GM23248 (cell line): Measurements from ENCODE around the gene KLK1. TPM values are rescaled to one million over a fixed set of nuclear protein-coding genes. Genes with fewer than 3 reads are reported as not detected.

Source experiments
- DNase-seq: peaks from one replicate; pipeline ENCODE4 v3.0.0-alpha.2; 2015
- H2AFZ ChIP-seq: fragments of 200-600 bp; sonication (generic); 2 replicates; pipeline ENCODE4 v1.6.1; 2016; ENCODE audit warnings: antibody characterized with exemption
- H3F3A ChIP-seq: fragments of 200-600 bp; sonication (generic); 2 replicates; pipeline ENCODE4 v1.6.1; 2016; ENCODE audit warnings: mild to moderate bottlenecking, antibody characterized with exemption, mixed run types; ENCODE audit not compliant: insufficient read depth
- H3K27ac ChIP-seq: fragments of 200-600 bp; sonication (generic); 2 replicates; pipeline ENCODE4 v1.5.1; 2016; ENCODE audit warnings: mild to moderate bottlenecking
- H3K27me3 ChIP-seq: fragments of 200-600 bp; sonication (generic); replicated peaks from 2 replicates; pipeline ENCODE4 v1.6.1; 2016; ENCODE audit warnings: mild to moderate bottlenecking; ENCODE audit not compliant: insufficient read depth
- H3K36me3 ChIP-seq: fragments of 200-600 bp; sonication (generic); 2 replicates; pipeline ENCODE4 v1.6.1; 2016; ENCODE audit warnings: low read depth, mild to moderate bottlenecking
- H3K4me1 ChIP-seq: fragments of 200-600 bp; sonication (generic); 2 replicates; pipeline ENCODE4 v1.6.1; 2016; ENCODE audit warnings: mild to moderate bottlenecking; ENCODE audit not compliant: insufficient read depth
- H3K4me2 ChIP-seq: fragments of 200-600 bp; sonication (generic); one replicate; pipeline ENCODE4 v1.6.1; 2016; ENCODE audit warnings: mild to moderate bottlenecking; ENCODE audit not compliant: unreplicated experiment
- H3K4me3 ChIP-seq: fragments of 200-600 bp; sonication (generic); 2 replicates; pipeline ENCODE4 v1.5.1; 2016; ENCODE audit warnings: mild to moderate bottlenecking
- H3K79me2 ChIP-seq: fragments of 200-600 bp; sonication (generic); 2 replicates; pipeline ENCODE4 v1.6.1; 2016; ENCODE audit warnings: mild to moderate bottlenecking; ENCODE audit not compliant: insufficient read depth
- H3K9ac ChIP-seq: fragments of 200-600 bp; sonication (generic); 2 replicates; pipeline ENCODE4 v1.6.1; 2016; ENCODE audit warnings: mild to moderate bottlenecking
- H3K9me2 ChIP-seq: fragments of 200-600 bp; sonication (generic); 2 replicates; pipeline ENCODE4 v1.6.1; 2016; ENCODE audit warnings: mixed run types, mild to moderate bottlenecking, moderate library complexity; ENCODE audit not compliant: insufficient read depth
- H3K9me3 ChIP-seq: fragments of 200-600 bp; sonication (generic); one replicate; pipeline ENCODE4 v1.6.1; 2017; ENCODE audit warnings: low read depth
- H4K20me1 ChIP-seq: fragments of 200-600 bp; sonication (generic); 2 replicates; pipeline ENCODE4 v1.6.0; 2016; ENCODE audit not compliant: insufficient read depth
- EZH2 ChIP-seq: fragments of 200-600 bp; sonication (generic); IDR thresholded peaks from 2 replicates; pipeline ENCODE4 v1.6.1; 2018; ENCODE audit warnings: antibody characterized with exemption, mild to moderate bottlenecking; ENCODE audit not compliant: insufficient read depth, poor library complexity, severe bottlenecking
- EZH2phosphoT487 ChIP-seq: fragments of 200-600 bp; sonication (generic); IDR thresholded peaks from 2 replicates; pipeline ENCODE4 v1.6.1; 2018; ENCODE audit warnings: antibody characterized with exemption, moderate library complexity, mild to moderate bottlenecking, low read depth; ENCODE audit not compliant: insufficient read depth
- WGBS, 2 experiments: methylation state at CpG; one replicate each; pipeline ENCODE4 v1.1.6; 2015 to 2017; ENCODE audit warnings: low lambda C conversion rate in 2 of 2, low coverage in 1 of 2; ENCODE audit errors: missing lambda C conversion rate in 2 of 2; 5-methylcytosine and 5-hydroxymethylcytosine counted together
- in situ Hi-C: fragments of 300-500 bp; cut with MboI; formaldehyde crosslinking; loops from 2 replicates; pipeline ENCODE4 v1.15.0; 2020
- polyA plus RNA-seq: library from polyadenylated mRNA; unstranded; fragments of >200 nt; fragmentation: Nextera tagmentation; extraction: Ambion mirVana; gene quantifications from 2 replicates; pipeline ENCODE4 v1.2.1, GENCODE V29; 2016
- total RNA-seq: library from RNA; depleted of rRNA; stranded (reverse); fragments of >200 nt; shearing (Covaris generic); gene quantifications from 2 replicates; pipeline ENCODE4 v1.2.3, GENCODE V29; 2014

The KLK1 gene
- total and polyA plus RNA-seq, 2 experiments from 2014 or later, result not detected

DNA sequence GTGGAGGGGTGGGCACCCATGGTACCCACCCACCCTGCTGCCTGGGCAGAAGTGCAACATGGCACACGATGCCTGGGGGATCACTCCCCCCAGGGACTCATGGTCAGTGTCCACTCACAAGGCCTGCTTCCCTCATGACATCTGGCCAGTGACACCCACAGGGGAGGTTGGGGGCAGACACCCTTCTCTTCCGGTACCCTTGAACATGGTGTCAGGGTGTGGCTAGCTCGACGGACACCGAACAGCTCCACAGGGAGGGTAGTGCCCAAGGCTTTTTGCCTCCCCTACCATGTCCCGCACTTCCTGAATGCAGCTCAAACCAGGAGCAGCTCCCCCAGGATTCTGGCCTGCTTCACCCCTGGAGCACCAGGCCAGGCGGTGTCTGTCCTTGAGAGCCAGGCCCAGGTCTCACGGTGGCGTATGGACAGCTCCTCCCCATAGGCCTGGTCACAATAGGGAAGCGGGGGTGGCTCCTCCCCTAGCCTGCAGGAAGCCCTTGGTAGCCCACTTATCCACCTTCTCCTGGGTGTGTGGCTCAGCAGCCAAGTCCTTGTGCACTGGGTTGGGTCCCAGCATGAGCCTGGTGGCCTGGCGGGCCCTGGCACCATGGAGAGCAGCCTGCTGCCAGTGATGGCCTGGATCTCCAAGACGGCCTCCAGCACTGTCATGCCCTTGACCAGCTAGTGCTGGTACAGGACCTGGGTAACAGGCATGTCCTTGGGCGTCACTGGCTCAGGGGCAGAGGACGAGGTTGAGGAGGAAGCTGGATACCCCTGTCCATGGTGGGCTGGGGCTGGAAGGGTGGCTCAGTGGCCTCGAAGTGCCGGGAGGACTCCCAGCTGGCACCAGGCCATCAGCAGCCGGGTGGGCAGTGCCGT is 25.6 kb downstream of the KLK1 start:
- no peak overlapping the region for H3K4me3 ChIP-seq
- H3K27me3 ChIP-seq, result no peaks in the 10 kb centered on the region
- H3K9me3 ChIP-seq, result no peaks in the 10 kb centered on the region
- in situ Hi-C loops, result loop anchor here (25.0 kb wide), 1 partner anchor 436 kb away; the partner anchor contains the start of gene NAPSA
- peaks cover 11% of the 10 kb centered on the region; the same call in 1 of the 2 replicates for H3K36me3 ChIP-seq
- no peak for DNase-seq
- no peak overlapping the region for H3K4me2 ChIP-seq
- 77 to 82% methylated on average over 18 of the region's 18 CpGs for WGBS, 2 experiments
- peaks cover 3% of the 10 kb centered on the region; the same call in 1 of the 2 replicates for H3K4me1 ChIP-seq
- H3K79me2 ChIP-seq, result peaks cover 33% of the 10 kb centered on the region
- H3K9ac ChIP-seq, result no peak overlapping the region
- H2AFZ ChIP-seq, result no peak overlapping the region
- TF ChIP-seq EZH2 (no peak), EZH2phosphoT487 (no peak)
- H4K20me1 ChIP-seq, result no peaks in the 10 kb centered on the region
- H3F3A ChIP-seq, result no peaks in the 10 kb centered on the region
- H3K9me2 ChIP-seq, result no peaks in the 10 kb centered on the region
- no peak overlapping the region for H3K27ac ChIP-seq

DNA sequence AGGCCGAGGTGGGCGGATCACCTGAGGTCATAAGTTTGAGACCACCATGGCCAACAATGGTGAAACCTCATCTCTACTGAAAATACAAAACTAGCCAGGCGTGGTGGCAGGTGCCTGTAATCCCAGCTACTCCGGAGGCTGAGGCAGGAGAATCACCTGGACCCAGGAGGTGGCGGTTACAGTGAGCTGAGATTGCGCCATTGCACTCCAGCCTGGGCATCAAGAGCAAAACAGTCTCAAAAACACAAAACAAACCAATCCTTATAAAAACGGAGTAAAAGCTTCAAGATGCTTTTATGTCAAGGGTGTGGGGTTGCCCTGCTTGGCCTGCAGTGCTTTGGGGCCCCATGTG is 26.2 kb downstream of the KLK1 start:
- peaks cover 11% of the 10 kb centered on the region; the same call in 1 of the 2 replicates for H3K36me3 ChIP-seq
- no peak overlapping the region for H3K4me3 ChIP-seq
- no peak overlapping the region for H2AFZ ChIP-seq
- no peaks in the 10 kb centered on the region for H3K9me3 ChIP-seq
- no peaks in the 10 kb centered on the region for H3K27me3 ChIP-seq
- TF ChIP-seq EZH2phosphoT487 (no peak), EZH2 (no peak)
- in situ Hi-C loops, result loop anchor here (25.0 kb wide), 1 partner anchor 435 kb away; the partner anchor contains the start of gene NAPSA
- H3K4me1 ChIP-seq, result no peaks in the 10 kb centered on the region
- no peak overlapping the region for H3K9ac ChIP-seq
- H3K79me2 ChIP-seq, result peaks cover 26% of the 10 kb centered on the region
- H3K9me2 ChIP-seq, result no peaks in the 10 kb centered on the region
- WGBS, 2 experiments, result 81 to 86% methylated on average over 7 of the region's 7 CpGs
- no peak overlapping the region for H3K4me2 ChIP-seq
- DNase-seq, result no peak
- H3K27ac ChIP-seq, result no peak overlapping the region
- no peaks in the 10 kb centered on the region for H4K20me1 ChIP-seq
- H3F3A ChIP-seq, result no peaks in the 10 kb centered on the region

DNA sequence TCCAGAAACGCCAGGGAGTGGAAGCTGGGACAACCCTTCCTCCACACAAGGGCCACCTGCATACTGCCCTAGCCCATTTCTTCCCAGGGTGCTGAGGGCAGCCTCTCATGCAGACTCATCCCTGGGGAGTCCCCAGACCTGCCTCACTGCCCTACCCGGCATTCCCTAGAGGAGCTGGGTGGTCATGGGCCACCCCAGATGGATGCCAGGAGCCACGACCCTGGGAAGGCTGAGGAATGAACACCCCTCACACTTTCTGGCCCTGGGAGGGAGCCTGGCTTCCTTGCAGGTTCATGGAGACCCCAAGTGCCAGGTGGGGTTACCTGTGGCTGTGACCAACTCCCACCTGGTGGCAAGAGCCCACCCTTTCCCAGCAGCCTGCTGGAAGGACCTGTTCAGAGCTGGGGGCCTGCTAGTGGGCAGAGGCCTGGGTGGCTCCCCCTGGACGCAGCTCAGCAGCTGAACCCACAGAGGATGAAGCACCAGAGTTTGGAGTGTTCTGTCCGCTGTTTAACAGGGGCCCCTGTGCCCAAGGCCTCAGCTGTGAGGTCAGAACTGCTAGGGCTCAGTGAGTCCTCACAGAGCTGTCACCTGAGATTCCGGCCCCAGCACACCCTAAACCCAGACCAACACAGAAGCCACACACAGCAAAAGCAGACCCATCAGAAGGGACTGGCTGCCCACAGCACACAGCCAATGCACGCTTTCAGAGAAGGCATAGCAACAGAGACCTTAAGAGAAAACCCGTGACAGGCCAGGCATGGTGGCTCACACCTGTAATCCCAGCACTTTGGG is 26.8 kb downstream of the KLK1 start:
- H3K4me2 ChIP-seq, result no peak overlapping the region
- H3K36me3 ChIP-seq, result peaks cover 8% of the 10 kb centered on the region; the same call in 1 of the 2 replicates
- no peak overlapping the region for H3K4me3 ChIP-seq
- H3K9ac ChIP-seq, result no peak overlapping the region
- H3K9me2 ChIP-seq, result no peaks in the 10 kb centered on the region
- no peak overlapping the region for H2AFZ ChIP-seq
- H3K4me1 ChIP-seq, result no peaks in the 10 kb centered on the region
- TF ChIP-seq EZH2, result no peak
- TF ChIP-seq EZH2phosphoT487, result no peak
- H3F3A ChIP-seq, result no peaks in the 10 kb centered on the region
- in situ Hi-C loops, result loop anchor here (25.0 kb wide), 1 partner anchor 435 kb away; the partner anchor contains the start of gene NAPSA
- no peak for DNase-seq
- peaks cover 21% of the 10 kb centered on the region for H3K79me2 ChIP-seq
- H3K9me3 ChIP-seq, result no peaks in the 10 kb centered on the region
- H3K27ac ChIP-seq, result no peak overlapping the region
- 86 to 92% methylated on average over 8 of the region's 8 CpGs for WGBS, 2 experiments
- H4K20me1 ChIP-seq, result no peaks in the 10 kb centered on the region
- no peaks in the 10 kb centered on the region for H3K27me3 ChIP-seq

DNA sequence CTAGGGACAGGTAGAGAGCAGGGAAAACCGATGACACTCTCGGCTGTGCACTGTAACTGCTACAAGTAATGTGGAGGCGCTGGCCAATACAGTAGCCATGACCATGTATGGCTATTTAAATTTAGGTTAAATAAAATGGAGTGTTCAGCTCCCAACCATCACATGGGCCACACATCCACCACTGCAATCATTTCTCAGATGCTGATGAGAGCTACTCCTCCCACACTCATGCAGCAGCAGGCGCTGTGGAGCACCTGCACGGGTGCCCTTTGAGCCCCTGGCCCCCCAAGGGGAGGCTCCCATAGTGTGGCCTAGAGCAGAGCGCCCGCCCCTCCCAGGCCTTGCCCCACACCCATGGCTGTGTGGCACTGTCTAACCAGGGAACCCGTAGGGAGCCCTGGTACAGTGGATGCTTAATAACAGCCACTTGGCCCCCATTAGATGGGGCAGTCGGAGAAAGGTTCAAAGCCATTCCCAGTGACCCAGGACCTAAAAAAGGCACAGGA is 27.4 kb downstream of the KLK1 start:
- in situ Hi-C loops, result loop anchor here (25.0 kb wide), 1 partner anchor 434 kb away; the partner anchor contains the start of gene NAPSA
- WGBS, 2 experiments, result 66 to 72% methylated on average over 6 to 9 of the region's 9 CpGs
- no peak overlapping the region for H2AFZ ChIP-seq

More for the DNA sequence above, 27.4 kb downstream of the KLK1 start:
- Histone ChIP-seq H3K9ac (no peak overlapping the region), H3K4me2 (no peak overlapping the region), H4K20me1 (no peaks in the 10 kb centered on the region), H3K4me3 (no peak overlapping the region), H3K79me2 (peaks cover 14% of the 10 kb centered on the region; the same call in 1 of the 2 replicates), H3K27ac (no peak overlapping the region), H3F3A (no peaks in the 10 kb centered on the region), H3K36me3 (peaks cover 5% of the 10 kb centered on the region; the same call in 1 of the 2 replicates), H3K9me2 (no peaks in the 10 kb centered on the region), H3K4me1 (no peaks in the 10 kb centered on the region), H3K9me3 (no peaks in the 10 kb centered on the region), H3K27me3 (no peaks in the 10 kb centered on the region)
- TF ChIP-seq EZH2 (no peak), EZH2phosphoT487 (no peak)
- no peak for DNase-seq
